ENCODE measurements around the gene EFNA2. TPM values are rescaled to one million over a fixed set of nuclear protein-coding genes. Genes with fewer than 3 reads are reported as not detected.
A peak's percentile ranks its signal among the peaks of the same experiment; 100 is the strongest.

The EFNA2 gene
- total and polyA plus RNA-seq, 9 donors: 0.11 TPM; not detected in 8

- peaks cover 1% of the 10 kb centered on the region for H3K4me1 ChIP-seq (ENCODE audit: insufficient read depth)
- 64 to 72% (median 64%) methylated on average over 18 of the region's 18 CpGs for WGBS, 3 donors
- no peaks in the 10 kb centered on the region for H3K9me3 ChIP-seq
- intact Hi-C loops (cut with DNase I): loop anchor here in 1 of 4 donors (10.0 kb wide), 1 partner anchor 134 kb away; no protein-coding TSS in a partner anchor
- H3K4me3 ChIP-seq: no peak overlapping the region
- no peaks in the 10 kb centered on the region for H3K27me3 ChIP-seq
- no peaks in the 10 kb centered on the region for H3K36me3 ChIP-seq
- no peak for DNase-seq
- no peak for TF ChIP-seq POLR2A (IDR thresholded peaks at IDR 0.05)
- no peak for TF ChIP-seq CTCF (IDR thresholded peaks at IDR 0.05)
- no peak for TF ChIP-seq EP300 (IDR thresholded peaks at IDR 0.05)
- H3K27ac ChIP-seq: no peak overlapping the region
These were observed 25.1 kb downstream of the EFNA2 start for GRCh38 chr19:1310853-1311180.

- no peak for TF ChIP-seq POLR2A (IDR thresholded peaks at IDR 0.05)
- peaks cover 4% of the 10 kb centered on the region for H3K4me1 ChIP-seq (ENCODE audit: insufficient read depth)
- no peaks in the 10 kb centered on the region for H3K27me3 ChIP-seq
- H3K4me3 ChIP-seq: no peak overlapping the region
- H3K9me3 ChIP-seq: no peaks in the 10 kb centered on the region
- no peak overlapping the region for H3K27ac ChIP-seq
- 58 to 67% (median 58%) methylated on average over 21 of the region's 21 CpGs for WGBS, 3 donors
- H3K36me3 ChIP-seq: no peaks in the 10 kb centered on the region
- no peak for DNase-seq
- intact Hi-C loops (cut with DNase I): loop anchor here in 1 of 4 donors (10.0 kb wide), 1 partner anchor 133 kb away; no protein-coding TSS in a partner anchor
These were observed 25.9 kb downstream of the EFNA2 start for GRCh38 chr19:1311543-1312091.

- DNase-seq: peak in 1 of 5 donors; percentile 26
- Histone ChIP-seq H3K36me3 (no peaks in the 10 kb centered on the region), H3K9me3 (no peaks in the 10 kb centered on the region), H3K27ac (no peak overlapping the region), H3K4me3 (no peak overlapping the region), H3K4me1 (ENCODE audit: insufficient read depth) (peaks cover 4% of the 10 kb centered on the region), H3K27me3 (no peaks in the 10 kb centered on the region)
- TF ChIP-seq POLR2A (IDR thresholded peaks at IDR 0.05): no peak
- TF ChIP-seq CTCF (IDR thresholded peaks at IDR 0.05): no peak
- TF ChIP-seq EP300 (IDR thresholded peaks at IDR 0.05): no peak
- intact Hi-C loops (cut with DNase I): loop anchor here in 1 of 4 donors (10.0 kb wide), 1 partner anchor 132 kb away; no protein-coding TSS in a partner anchor
- WGBS, 3 donors: 46 to 59% (median 48%) methylated on average over 48 to 61 of the region's 61 CpGs
These were observed 27.4 kb downstream of the EFNA2 start for GRCh38 chr19:1312767-1313694.

GRCh38 chr19:1313695-1314613 is 28.3 kb downstream of the EFNA2 start:
- H3K36me3 ChIP-seq: no peaks in the 10 kb centered on the region
- no peaks in the 10 kb centered on the region for H3K9me3 ChIP-seq
- 67 to 71% (median 70%) methylated on average over 32 of the region's 32 CpGs for whole genome bisulfite sequencing, 3 donors
- H3K27ac ChIP-seq: no peak overlapping the region
- TF ChIP-seq EP300 (IDR thresholded peaks at IDR 0.05): no peak
- TF ChIP-seq POLR2A (IDR thresholded peaks at IDR 0.05): no peak
- TF ChIP-seq CTCF (IDR thresholded peaks at IDR 0.05): no peak
- peaks cover 4% of the 10 kb centered on the region for H3K4me1 ChIP-seq (ENCODE audit: insufficient read depth)
- intact Hi-C loops (cut with DNase I): loop anchor here in 1 of 4 donors (10.0 kb wide), 1 partner anchor 131 kb away; no protein-coding TSS in a partner anchor
- no peak for DNase-seq
- no peak overlapping the region for H3K4me3 ChIP-seq
- no peaks in the 10 kb centered on the region for H3K27me3 ChIP-seq
